WTC11 (cell line): ENCODE data around the gene UNC93B1.
"Not testable (repeated sequence)": the region's sequence is repeated elsewhere in the genome, so short reads cannot be mapped to it uniquely, and the experiment has no call there.

ENCODE experiments used
- E2F4 ChIP-seq: sonication (generic); formaldehyde crosslinking; IDR thresholded peaks from 2 replicates; pipeline ENCODE4 v1.8.1; 2022; ENCODE audit warnings: low read depth, mild to moderate bottlenecking, moderate library complexity, missing genetic modification reagents, borderline replicate concordance
- PREB ChIP-seq: sonication (generic); formaldehyde crosslinking; IDR thresholded peaks from 2 replicates; pipeline ENCODE4 v1.8.1; 2022; ENCODE audit warnings: mild to moderate bottlenecking, missing genetic modification reagents, moderate library complexity, borderline replicate concordance
- SMAD3 ChIP-seq: sonication (generic); formaldehyde crosslinking; IDR thresholded peaks from 2 replicates; pipeline ENCODE4 v1.8.0; 2022; ENCODE audit warnings: missing genetic modification reagents, mild to moderate bottlenecking, borderline replicate concordance
- SP1 ChIP-seq: sonication (generic); formaldehyde crosslinking; conservative IDR thresholded peaks from 2 replicates; pipeline ENCODE4 v1.8.1; 2022; ENCODE audit warnings: missing genetic modification reagents
- TEAD4 ChIP-seq: sonication (generic); formaldehyde crosslinking; IDR thresholded peaks from 2 replicates; pipeline ENCODE4 v1.8.0; 2022; ENCODE audit warnings: mild to moderate bottlenecking, missing genetic modification reagents
- TF ChIP-seq, protein P1 (sequence below): fragments of 200-600 bp; IDR thresholded peaks from 2 replicates; pipeline ENCODE4 v1.8.0; 2022; ENCODE audit warnings: antibody characterized with exemption
- TF ChIP-seq, protein P2 (sequence below): fragments of 250-450 bp; sonication (Bioruptor Pico); IDR thresholded peaks from 2 replicates; pipeline ENCODE4 v1.9.0; 2021; ENCODE audit warnings: mild to moderate bottlenecking, borderline replicate concordance
- TF ChIP-seq, protein P3 (sequence below): sonication (generic); formaldehyde crosslinking; IDR thresholded peaks from 2 replicates; pipeline ENCODE4 v1.8.1; 2022; ENCODE audit warnings: low read depth, missing genetic modification reagents, borderline replicate concordance

DNA sequence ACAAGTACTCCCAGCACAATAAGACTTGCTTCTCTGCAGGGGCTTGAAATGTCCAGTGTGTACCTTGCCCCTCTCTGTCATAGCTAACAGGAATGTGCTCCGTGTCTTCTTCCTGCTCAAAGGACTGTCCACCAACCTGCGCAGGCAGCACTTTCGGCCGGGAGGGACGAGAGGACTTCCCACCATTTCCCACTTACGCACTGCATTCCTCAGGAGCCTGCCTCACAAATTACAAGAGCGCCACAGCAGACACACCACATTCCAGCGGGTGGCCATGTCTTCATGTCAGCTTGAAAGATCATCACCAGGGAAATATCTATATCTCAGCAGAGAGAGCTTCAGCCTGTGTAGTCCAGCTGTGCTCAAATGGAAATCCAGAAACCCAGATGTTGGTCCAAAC is 53.2 kb downstream of the UNC93B1 start:
- not testable (repeated sequence) for TF ChIP-seq E2F4 (CRISPR knock-in tag); TEAD4; SP1 (CRISPR knock-in tag); PREB (CRISPR knock-in tag); SMAD3 (CRISPR knock-in tag)
- TF ChIP-seq, protein P1, sequence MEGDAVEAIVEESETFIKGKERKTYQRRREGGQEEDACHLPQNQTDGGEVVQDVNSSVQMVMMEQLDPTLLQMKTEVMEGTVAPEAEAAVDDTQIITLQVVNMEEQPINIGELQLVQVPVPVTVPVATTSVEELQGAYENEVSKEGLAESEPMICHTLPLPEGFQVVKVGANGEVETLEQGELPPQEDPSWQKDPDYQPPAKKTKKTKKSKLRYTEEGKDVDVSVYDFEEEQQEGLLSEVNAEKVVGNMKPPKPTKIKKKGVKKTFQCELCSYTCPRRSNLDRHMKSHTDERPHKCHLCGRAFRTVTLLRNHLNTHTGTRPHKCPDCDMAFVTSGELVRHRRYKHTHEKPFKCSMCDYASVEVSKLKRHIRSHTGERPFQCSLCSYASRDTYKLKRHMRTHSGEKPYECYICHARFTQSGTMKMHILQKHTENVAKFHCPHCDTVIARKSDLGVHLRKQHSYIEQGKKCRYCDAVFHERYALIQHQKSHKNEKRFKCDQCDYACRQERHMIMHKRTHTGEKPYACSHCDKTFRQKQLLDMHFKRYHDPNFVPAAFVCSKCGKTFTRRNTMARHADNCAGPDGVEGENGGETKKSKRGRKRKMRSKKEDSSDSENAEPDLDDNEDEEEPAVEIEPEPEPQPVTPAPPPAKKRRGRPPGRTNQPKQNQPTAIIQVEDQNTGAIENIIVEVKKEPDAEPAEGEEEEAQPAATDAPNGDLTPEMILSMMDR = not testable (repeated sequence)
- TF ChIP-seq, protein P2, sequence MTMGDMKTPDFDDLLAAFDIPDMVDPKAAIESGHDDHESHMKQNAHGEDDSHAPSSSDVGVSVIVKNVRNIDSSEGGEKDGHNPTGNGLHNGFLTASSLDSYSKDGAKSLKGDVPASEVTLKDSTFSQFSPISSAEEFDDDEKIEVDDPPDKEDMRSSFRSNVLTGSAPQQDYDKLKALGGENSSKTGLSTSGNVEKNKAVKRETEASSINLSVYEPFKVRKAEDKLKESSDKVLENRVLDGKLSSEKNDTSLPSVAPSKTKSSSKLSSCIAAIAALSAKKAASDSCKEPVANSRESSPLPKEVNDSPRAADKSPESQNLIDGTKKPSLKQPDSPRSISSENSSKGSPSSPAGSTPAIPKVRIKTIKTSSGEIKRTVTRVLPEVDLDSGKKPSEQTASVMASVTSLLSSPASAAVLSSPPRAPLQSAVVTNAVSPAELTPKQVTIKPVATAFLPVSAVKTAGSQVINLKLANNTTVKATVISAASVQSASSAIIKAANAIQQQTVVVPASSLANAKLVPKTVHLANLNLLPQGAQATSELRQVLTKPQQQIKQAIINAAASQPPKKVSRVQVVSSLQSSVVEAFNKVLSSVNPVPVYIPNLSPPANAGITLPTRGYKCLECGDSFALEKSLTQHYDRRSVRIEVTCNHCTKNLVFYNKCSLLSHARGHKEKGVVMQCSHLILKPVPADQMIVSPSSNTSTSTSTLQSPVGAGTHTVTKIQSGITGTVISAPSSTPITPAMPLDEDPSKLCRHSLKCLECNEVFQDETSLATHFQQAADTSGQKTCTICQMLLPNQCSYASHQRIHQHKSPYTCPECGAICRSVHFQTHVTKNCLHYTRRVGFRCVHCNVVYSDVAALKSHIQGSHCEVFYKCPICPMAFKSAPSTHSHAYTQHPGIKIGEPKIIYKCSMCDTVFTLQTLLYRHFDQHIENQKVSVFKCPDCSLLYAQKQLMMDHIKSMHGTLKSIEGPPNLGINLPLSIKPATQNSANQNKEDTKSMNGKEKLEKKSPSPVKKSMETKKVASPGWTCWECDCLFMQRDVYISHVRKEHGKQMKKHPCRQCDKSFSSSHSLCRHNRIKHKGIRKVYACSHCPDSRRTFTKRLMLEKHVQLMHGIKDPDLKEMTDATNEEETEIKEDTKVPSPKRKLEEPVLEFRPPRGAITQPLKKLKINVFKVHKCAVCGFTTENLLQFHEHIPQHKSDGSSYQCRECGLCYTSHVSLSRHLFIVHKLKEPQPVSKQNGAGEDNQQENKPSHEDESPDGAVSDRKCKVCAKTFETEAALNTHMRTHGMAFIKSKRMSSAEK = not testable (repeated sequence)
- TF ChIP-seq, protein P3, sequence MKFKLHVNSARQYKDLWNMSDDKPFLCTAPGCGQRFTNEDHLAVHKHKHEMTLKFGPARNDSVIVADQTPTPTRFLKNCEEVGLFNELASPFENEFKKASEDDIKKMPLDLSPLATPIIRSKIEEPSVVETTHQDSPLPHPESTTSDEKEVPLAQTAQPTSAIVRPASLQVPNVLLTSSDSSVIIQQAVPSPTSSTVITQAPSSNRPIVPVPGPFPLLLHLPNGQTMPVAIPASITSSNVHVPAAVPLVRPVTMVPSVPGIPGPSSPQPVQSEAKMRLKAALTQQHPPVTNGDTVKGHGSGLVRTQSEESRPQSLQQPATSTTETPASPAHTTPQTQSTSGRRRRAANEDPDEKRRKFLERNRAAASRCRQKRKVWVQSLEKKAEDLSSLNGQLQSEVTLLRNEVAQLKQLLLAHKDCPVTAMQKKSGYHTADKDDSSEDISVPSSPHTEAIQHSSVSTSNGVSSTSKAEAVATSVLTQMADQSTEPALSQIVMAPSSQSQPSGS (CRISPR knock-in tag) = not testable (repeated sequence)
